RWPE1 (cell line): ENCODE results near the gene EPB41L4A.
A peak's percentile ranks its signal among the peaks of the same experiment; 100 is the strongest.

Experiments
- CTCF ChIA-PET: fragments of 350-600 bp; sonication (Branson Sonifier 250); formaldehyde crosslinking; extraction: SDS; loops from one replicate; lab custom pipeline; 2021; lab: Yijun Ruan, JAX
- POLR2A ChIA-PET: fragments of 400-600 bp; formaldehyde crosslinking; extraction: SDS; loops from one replicate; lab custom pipeline; 2020; ENCODE audit warnings: antibody characterized with exemption; ENCODE audit not compliant: low non-redundant PET; lab: Yijun Ruan, JAX
- DNase-seq: peaks from one replicate; pipeline ENCODE4 v3.0.0; 2012; ENCODE audit warnings: low spot score
- H3K27ac ChIP-seq: fragments of 450-650 bp; 2 replicates; pipeline ENCODE4 v1.5.1; 2017
- CTCF ChIP-seq: fragments of 450-650 bp; conservative IDR thresholded peaks from 2 replicates; pipeline ENCODE4 v1.5.1; 2017; ENCODE audit warnings: low read depth, mild to moderate bottlenecking

EPB41L4A gene

DNA sequence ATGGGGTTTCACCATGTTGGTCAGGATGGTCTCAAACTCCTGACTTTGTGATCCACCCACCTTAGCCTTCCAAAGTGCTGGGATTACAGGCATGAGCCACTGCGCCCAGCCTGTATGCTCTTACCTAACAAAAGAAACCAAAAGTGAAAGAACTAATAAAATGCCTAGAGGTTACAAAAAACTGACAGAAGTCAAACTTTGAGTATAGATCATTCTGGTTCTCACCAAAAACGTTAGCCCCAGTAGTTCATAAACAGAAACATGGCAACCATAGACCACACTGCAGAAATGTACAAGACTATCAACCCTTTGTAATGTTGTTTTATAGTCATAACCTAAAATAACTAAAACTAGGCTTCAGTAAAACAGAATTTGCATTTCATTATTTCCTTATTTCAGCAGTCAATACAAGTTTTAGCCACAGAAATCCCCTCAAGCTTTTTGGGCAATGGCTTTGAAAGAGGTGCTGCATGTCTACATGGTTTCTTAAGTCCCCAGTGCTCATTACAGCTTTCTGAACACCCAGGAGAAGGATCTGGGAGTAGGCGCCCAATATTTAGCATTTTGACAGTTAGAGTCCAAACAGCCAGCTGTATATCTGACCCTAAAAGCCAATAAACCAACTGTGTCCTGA is 72.5 kb downstream of the EPB41L4A start:
- ChIA-PET CTCF (no interaction called here), POLR2A (no interaction called here)
- H3K27ac ChIP-seq, result no peak overlapping the region
- DNase-seq, result no peak
- TF ChIP-seq CTCF, result no peak

- no peak for DNase-seq
- no peak overlapping the region for H3K27ac ChIP-seq
- ChIA-PET POLR2A (no interaction called here), CTCF (no interaction called here)
- TF ChIP-seq CTCF, result no peak
Measured at GRCh38 chr5:112344540-112344939, 74.5 kb downstream of the EPB41L4A start.

DNA sequence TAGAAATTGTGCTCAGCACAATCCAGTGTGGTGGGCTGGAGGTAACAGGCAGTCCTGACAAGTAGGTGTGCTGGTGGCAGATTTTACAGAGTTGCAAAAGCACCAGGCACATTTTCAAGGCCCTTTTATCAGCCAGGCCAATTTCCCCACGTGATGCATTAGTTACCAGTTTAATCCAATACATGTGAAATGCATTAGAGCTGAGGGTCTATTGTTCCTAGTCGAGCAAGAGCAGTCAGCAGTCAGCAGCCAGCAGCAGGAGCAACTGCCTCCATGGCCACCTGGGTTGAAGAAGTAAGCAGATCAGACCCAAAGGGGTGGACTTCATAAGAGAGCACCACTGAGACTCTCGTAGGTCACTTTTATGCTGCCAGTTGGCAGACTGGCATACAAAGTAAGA is 76.7 kb downstream of the EPB41L4A start:
- DNase-seq, result no peak
- TF ChIP-seq CTCF, result no peak
- H3K27ac ChIP-seq, result no peak overlapping the region
- CTCF ChIA-PET, result no interaction called here
- POLR2A ChIA-PET, result no interaction called here

GRCh38 chr5:112339761-112340160 is 79.3 kb downstream of the EPB41L4A start:
- POLR2A ChIA-PET, result no interaction called here
- CTCF ChIA-PET, result no interaction called here
- no peak for TF ChIP-seq CTCF
- DNase-seq, result no peak
- H3K27ac ChIP-seq, result peak overlapping the region; percentile 73

DNA sequence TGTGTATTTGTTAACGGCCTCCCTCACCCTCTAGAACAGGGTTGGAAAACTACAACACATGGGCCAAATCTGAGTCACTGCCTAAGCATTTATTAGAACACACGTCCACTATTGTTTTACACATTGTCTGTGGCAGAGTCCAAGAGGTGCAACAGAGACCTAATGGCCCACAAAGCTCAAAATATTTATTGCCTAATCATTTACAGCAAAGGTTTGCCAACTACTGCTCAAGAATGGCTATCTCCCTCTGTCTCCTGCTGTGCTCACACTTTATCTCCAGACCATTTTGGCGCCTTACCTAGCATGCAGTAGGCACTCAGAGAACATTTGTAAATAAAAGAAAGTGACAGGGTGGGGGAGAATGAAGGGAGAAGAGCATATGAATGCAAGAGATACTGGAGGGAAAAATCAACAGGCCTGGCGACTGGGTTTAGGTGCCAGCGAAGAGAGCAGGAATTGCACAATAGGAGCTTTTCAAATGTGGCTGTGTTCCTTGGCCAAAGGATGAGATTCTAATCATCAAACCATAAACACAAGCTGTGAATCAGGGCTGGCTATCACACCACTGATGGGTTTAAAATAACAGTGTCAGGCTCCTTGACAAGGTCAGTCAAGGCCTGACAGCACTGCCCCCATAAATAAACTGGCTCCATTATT is 80.3 kb downstream of the EPB41L4A start:
- ChIA-PET CTCF (interaction anchor here (0.5 kb wide), 1 partner anchor 884 kb away, joined by 3 read pairs; no protein-coding TSS in a partner anchor), POLR2A (no interaction called here)
- peak; percentile 47 for DNase-seq
- peak overlapping the region; percentile 73 for H3K27ac ChIP-seq
- no peak for TF ChIP-seq CTCF

GRCh38 chr5:112333331-112333781 is 85.7 kb downstream of the EPB41L4A start:
- H3K27ac ChIP-seq, result no peak overlapping the region
- TF ChIP-seq CTCF, result no peak
- ChIA-PET POLR2A (no interaction called here), CTCF (no interaction called here)
- no peak for DNase-seq
